Skeletal muscle tissue (tissue), 4 donors: ENCODE results near the gene HK1. TPM values are rescaled to one million over a fixed set of nuclear protein-coding genes. Genes with fewer than 3 reads are reported as not detected.
"Not testable (repeated sequence)": the region's sequence is repeated elsewhere in the genome, so short reads cannot be mapped to it uniquely, and the experiment has no call there.

Experiments used
- H3K27ac ChIP-seq: one replicate; pipeline ENCODE4 v1.7.0; 2013; ENCODE audit warnings: mild to moderate bottlenecking, low read depth, low read length, inconsistent platforms
- H3K27me3 ChIP-seq, 3 donors: one replicate each; pipeline ENCODE4 v1.7.0; 2013; ENCODE audit warnings: low read length in 3 of 3; ENCODE audit not compliant: control insufficient read depth in 3 of 3, insufficient read depth in 3 of 3
- H3K36me3 ChIP-seq, 3 donors: one replicate each; pipeline ENCODE4 v1.7.0; 2013; ENCODE audit warnings: low read length in 3 of 3; ENCODE audit not compliant: control insufficient read depth in 3 of 3, insufficient read depth in 3 of 3
- H3K4me1 ChIP-seq, 3 donors: one replicate each; pipeline ENCODE4 v1.7.0; 2013; ENCODE audit warnings: low read length in 3 of 3, mild to moderate bottlenecking in 3 of 3; ENCODE audit not compliant: control insufficient read depth in 3 of 3, insufficient read depth in 3 of 3
- H3K4me3 ChIP-seq, 3 donors: one replicate each; pipeline ENCODE4 v1.7.0; 2013; ENCODE audit warnings: low read length in 3 of 3
- H3K9ac ChIP-seq, 3 donors: one replicate each; pipeline ENCODE4 v1.7.0; 2013; ENCODE audit warnings: low read length in 3 of 3, mild to moderate bottlenecking in 3 of 3, moderate library complexity in 2 of 3, low read depth in 1 of 3
- H3K9me3 ChIP-seq, 3 donors: one replicate each; pipeline ENCODE4 v1.7.0; 2013; ENCODE audit warnings: low read length in 3 of 3; ENCODE audit not compliant: control insufficient read depth in 3 of 3
- total RNA-seq: library from RNA; depleted of rRNA; stranded (reverse); fragments of >200 nt; gene quantifications from one replicate; pipeline ENCODE4 v1.2.3, GENCODE V29; 2014
- donor health status: Osteomylitis.

The HK1 gene
- total RNA-seq, 1 donor from 2014 or later = 32.4 TPM

GRCh38 chr10:69317626-69318105, 39.4 kb downstream of the HK1 start:
- Histone ChIP-seq H3K9ac (peak overlapping the region; percentile 74 to 86 (median 79)), H3K27ac (peak overlapping the region; percentile 95), H3K9me3 (no peaks in the 10 kb centered on the region), H3K36me3 (no peaks in the 10 kb centered on the region), H3K4me3 (peak overlapping the region; percentile 66 to 98 (median 94)), H3K4me1 (peaks cover 31 to 41% (median 35%) of the 10 kb centered on the region in 3 donors), H3K27me3 (no peaks in the 10 kb centered on the region)

DNA sequence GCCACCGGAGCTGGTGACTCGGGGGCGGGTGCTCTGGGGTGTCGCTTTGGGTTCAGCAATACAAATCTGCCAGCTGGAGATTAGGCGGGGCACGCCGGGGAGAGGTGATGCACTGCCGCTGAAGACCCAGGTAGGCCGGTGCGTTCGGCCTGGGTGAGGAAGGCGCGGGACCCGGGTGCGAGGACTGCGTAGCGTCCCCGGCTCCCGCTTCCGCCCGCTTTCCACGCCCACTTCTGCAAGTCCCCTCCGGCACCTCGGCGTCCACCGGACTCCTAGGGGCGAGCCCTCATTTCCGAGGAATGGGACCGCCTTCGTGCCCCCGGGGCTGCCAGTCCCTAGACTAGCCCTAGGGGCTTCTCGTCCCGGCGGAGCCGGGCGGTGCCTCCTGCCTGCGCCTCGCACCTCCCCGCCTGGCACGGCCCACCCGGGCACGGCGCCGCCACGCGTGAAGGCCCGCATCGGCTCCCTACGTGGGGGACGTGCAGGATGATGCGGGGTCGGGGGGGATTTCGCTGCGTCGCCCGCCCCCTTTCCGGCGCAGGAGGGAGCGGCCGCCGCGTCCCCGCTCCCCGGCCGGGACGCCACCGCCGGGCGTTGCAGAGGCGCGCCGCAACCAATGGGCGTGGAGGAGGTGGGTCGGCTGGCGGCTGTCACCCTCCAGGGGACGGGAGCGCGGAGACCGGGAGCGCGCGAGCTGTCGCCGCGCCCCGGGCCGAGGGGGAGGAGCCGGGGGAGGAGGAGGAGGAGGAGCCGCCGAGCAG, 40.0 kb downstream of the HK1 start:
- H3K4me1 ChIP-seq = peaks cover 31 to 41% (median 35%) of the 10 kb centered on the region in 3 donors
- H3K9me3 ChIP-seq = no peaks in the 10 kb centered on the region
- H3K4me3 ChIP-seq = peak overlapping the region; percentile 88 to 98 (median 94)
- peak overlapping the region; percentile 85 to 95 (median 86) for H3K9ac ChIP-seq
- peak overlapping the region; percentile 95 for H3K27ac ChIP-seq
- H3K27me3 ChIP-seq = no peaks in the 10 kb centered on the region
- H3K36me3 ChIP-seq = no peaks in the 10 kb centered on the region

GRCh38 chr10:69318867-69319727, 40.8 kb downstream of the HK1 start:
- no peaks in the 10 kb centered on the region for H3K27me3 ChIP-seq
- no peaks in the 10 kb centered on the region for H3K9me3 ChIP-seq
- H3K9ac ChIP-seq = peak overlapping the region; percentile 85 to 95 (median 86)
- H3K27ac ChIP-seq = peak overlapping the region; percentile 95
- H3K4me1 ChIP-seq = peaks cover 38 to 47% (median 41%) of the 10 kb centered on the region in 3 donors
- peak overlapping the region; percentile 88 to 98 (median 94) for H3K4me3 ChIP-seq
- H3K36me3 ChIP-seq = no peaks in the 10 kb centered on the region

- Histone ChIP-seq H3K4me1 (peaks cover 38 to 47% (median 47%) of the 10 kb centered on the region in 3 donors), H3K4me3 (peak overlapping the region; percentile 88 to 98 (median 94)), H3K27me3 (no peaks in the 10 kb centered on the region), H3K9me3 (no peaks in the 10 kb centered on the region), H3K36me3 (no peaks in the 10 kb centered on the region), H3K27ac (peak overlapping the region; percentile 95), H3K9ac (peak overlapping the region; percentile 85 to 95 (median 86))
These were observed 41.6 kb downstream of the HK1 start for GRCh38 chr10:69319841-69320316.

- Histone ChIP-seq H3K27me3 (no peaks in the 10 kb centered on the region), H3K27ac (peak overlapping the region; percentile 95), H3K4me1 (peaks cover 38 to 47% (median 47%) of the 10 kb centered on the region in 3 donors), H3K9me3 (no peaks in the 10 kb centered on the region), H3K36me3 (no peaks in the 10 kb centered on the region), H3K4me3 (peak overlapping the region; percentile 88 to 98 (median 94)), H3K9ac (peak overlapping the region; percentile 12 to 95 (median 40))
These were observed 42.2 kb downstream of the HK1 start for GRCh38 chr10:69320521-69320920.

GRCh38 chr10:69321039-69321715, 42.9 kb downstream of the HK1 start:
- no peaks in the 10 kb centered on the region for H3K9me3 ChIP-seq
- peak overlapping the region in 1 of 3 donors; percentile 98 for H3K4me3 ChIP-seq
- peak overlapping the region; percentile 36 for H3K27ac ChIP-seq
- H3K27me3 ChIP-seq = no peaks in the 10 kb centered on the region
- H3K4me1 ChIP-seq = peaks cover 40 to 49% (median 47%) of the 10 kb centered on the region in 3 donors
- peak overlapping the region in 1 of 3 donors; percentile 95 for H3K9ac ChIP-seq
- no peaks in the 10 kb centered on the region for H3K36me3 ChIP-seq

GRCh38 chr10:69321865-69322264, 43.6 kb downstream of the HK1 start:
- Histone ChIP-seq H3K9me3 (no peaks in the 10 kb centered on the region), H3K9ac (no peak overlapping the region), H3K36me3 (no peaks in the 10 kb centered on the region), H3K4me1 (peaks cover 45 to 53% (median 51%) of the 10 kb centered on the region in 3 donors), H3K4me3 (no peak overlapping the region), H3K27ac (peak overlapping the region; percentile 36), H3K27me3 (no peaks in the 10 kb centered on the region)

GRCh38 chr10:69322346-69322745, 44.0 kb downstream of the HK1 start:
- peaks cover 47 to 56% (median 55%) of the 10 kb centered on the region in 3 donors for H3K4me1 ChIP-seq
- H3K9ac ChIP-seq, H3K4me3 ChIP-seq, H3K27ac ChIP-seq, H3K36me3 ChIP-seq, H3K9me3 ChIP-seq, H3K27me3 ChIP-seq: not testable (repeated sequence)

- Histone ChIP-seq H3K4me1 (peaks cover 57 to 65% (median 62%) of the 10 kb centered on the region in 3 donors), H3K4me3 (no peak overlapping the region), H3K9ac (peak overlapping the region in 1 of 3 donors; percentile 62), H3K9me3 (no peaks in the 10 kb centered on the region), H3K27ac (peak overlapping the region; percentile 21), H3K27me3 (no peaks in the 10 kb centered on the region), H3K36me3 (no peaks in the 10 kb centered on the region)
These were observed 45.3 kb downstream of the HK1 start for GRCh38 chr10:69323622-69324021.
